ENCODE measurements around the gene ASTN2.

GRCh38 chr9:117239428-117239827, 175.4 kb downstream of the ASTN2 start:
- TF ChIP-seq CTCF (IDR thresholded peaks at IDR 0.05) (no peak), POLR2AphosphoS5 (IDR thresholded peaks at IDR 0.05) (no peak)

Measured in prostate gland (tissue), 2 donors.